KMS-11 (cell line): ENCODE results near the gene LHFPL2.

Experiments used
- H2AFZ ChIP-seq: fragments of 200-600 bp; sonication (generic); 2 replicates; pipeline ENCODE4 v1.6.1; 2016; ENCODE audit warnings: antibody characterized with exemption, mixed run types, low read depth
- H3K27ac ChIP-seq: fragments of 200-600 bp; sonication (generic); 2 replicates; pipeline ENCODE4 v1.6.1; 2016; ENCODE audit warnings: mild to moderate bottlenecking, mixed run types
- H3K27me3 ChIP-seq: fragments of 200-600 bp; sonication (generic); 2 replicates; pipeline ENCODE4 v1.6.1; 2017; ENCODE audit warnings: mild to moderate bottlenecking, low read depth, mixed run types, moderate library complexity; ENCODE audit not compliant: insufficient read depth
- H3K36me3 ChIP-seq: fragments of 200-600 bp; sonication (generic); 2 replicates; pipeline ENCODE4 v1.6.1; 2017; ENCODE audit warnings: mild to moderate bottlenecking, mixed run types; ENCODE audit not compliant: insufficient read depth
- H3K4me1 ChIP-seq: fragments of 200-600 bp; sonication (generic); 2 replicates; pipeline ENCODE4 v1.6.1; 2016; ENCODE audit warnings: mild to moderate bottlenecking, low read depth, mixed run types; ENCODE audit not compliant: poor library complexity, severe bottlenecking
- H3K4me2 ChIP-seq: fragments of 200-600 bp; sonication (generic); 2 replicates; pipeline ENCODE4 v1.7.0; 2016; ENCODE audit warnings: mild to moderate bottlenecking, mixed run types
- H3K4me3 ChIP-seq: fragments of 200-600 bp; sonication (generic); IDR thresholded peaks from 2 replicates; pipeline ENCODE4 v1.6.1; 2017; ENCODE audit warnings: low read depth, low read length, mixed read lengths; ENCODE audit not compliant: insufficient read depth
- H3K79me2 ChIP-seq: fragments of 200-600 bp; sonication (generic); 2 replicates; pipeline ENCODE4 v1.6.1; 2016; ENCODE audit warnings: low read depth, mixed run types; ENCODE audit not compliant: insufficient read depth
- H3K9ac ChIP-seq: fragments of 200-600 bp; sonication (generic); 2 replicates; pipeline ENCODE4 v1.6.1; 2016; ENCODE audit warnings: mild to moderate bottlenecking, mixed run types
- H4K20me1 ChIP-seq: fragments of 200-600 bp; sonication (generic); 2 replicates; pipeline ENCODE4 v1.6.1; 2016; ENCODE audit warnings: mild to moderate bottlenecking, mixed run types; ENCODE audit not compliant: insufficient read depth
- CTCF ChIP-seq: fragments of 200-600 bp; sonication (generic); conservative IDR thresholded peaks from 2 replicates; pipeline ENCODE4 v1.6.1; 2017; ENCODE audit warnings: low read depth, mild to moderate bottlenecking, antibody characterized with exemption, low read length, moderate library complexity, mixed read lengths

The LHFPL2 gene

DNA sequence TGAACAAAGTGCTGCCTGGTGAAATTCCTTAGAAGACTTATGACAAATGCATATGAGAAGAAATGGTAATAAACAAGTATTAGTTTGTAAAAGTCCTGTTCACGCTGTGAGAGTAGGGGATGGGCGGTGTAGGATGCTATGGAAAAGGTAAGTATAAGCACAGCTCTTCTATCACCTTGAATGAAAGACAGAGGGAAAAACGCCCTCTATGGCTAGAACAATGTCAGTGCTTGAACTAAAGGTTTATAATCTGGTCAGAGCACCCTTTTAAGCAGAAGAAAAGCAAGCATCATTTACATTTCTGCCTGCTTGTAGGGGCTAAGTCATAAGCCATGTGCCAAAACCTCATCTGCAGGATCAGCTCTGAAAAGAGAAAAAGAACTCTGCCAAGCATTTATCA lies 115.2 kb downstream of the LHFPL2 start:
- H3K4me3 ChIP-seq = no peak overlapping the region
- H2AFZ ChIP-seq = no peak overlapping the region
- H3K27ac ChIP-seq = no peak overlapping the region
- no peaks in the 10 kb centered on the region for H3K79me2 ChIP-seq
- no peak overlapping the region for H3K9ac ChIP-seq
- H4K20me1 ChIP-seq = no peaks in the 10 kb centered on the region
- no peak overlapping the region for H3K4me2 ChIP-seq
- H3K27me3 ChIP-seq = no peaks in the 10 kb centered on the region
- H3K36me3 ChIP-seq = no peaks in the 10 kb centered on the region
- peaks cover 6% of the 10 kb centered on the region for H3K4me1 ChIP-seq
- TF ChIP-seq CTCF = peak; percentile 61

GRCh38 chr5:78530342-78531096 lies 118.1 kb downstream of the LHFPL2 start:
- Histone ChIP-seq H4K20me1 (no peaks in the 10 kb centered on the region), H3K36me3 (no peaks in the 10 kb centered on the region), H3K27ac (no peak overlapping the region), H3K79me2 (no peaks in the 10 kb centered on the region), H3K9ac (no peak overlapping the region), H2AFZ (no peak overlapping the region), H3K4me2 (no peak overlapping the region), H3K4me1 (no peaks in the 10 kb centered on the region), H3K4me3 (no peak overlapping the region), H3K27me3 (no peaks in the 10 kb centered on the region)
- TF ChIP-seq CTCF = no peak

DNA sequence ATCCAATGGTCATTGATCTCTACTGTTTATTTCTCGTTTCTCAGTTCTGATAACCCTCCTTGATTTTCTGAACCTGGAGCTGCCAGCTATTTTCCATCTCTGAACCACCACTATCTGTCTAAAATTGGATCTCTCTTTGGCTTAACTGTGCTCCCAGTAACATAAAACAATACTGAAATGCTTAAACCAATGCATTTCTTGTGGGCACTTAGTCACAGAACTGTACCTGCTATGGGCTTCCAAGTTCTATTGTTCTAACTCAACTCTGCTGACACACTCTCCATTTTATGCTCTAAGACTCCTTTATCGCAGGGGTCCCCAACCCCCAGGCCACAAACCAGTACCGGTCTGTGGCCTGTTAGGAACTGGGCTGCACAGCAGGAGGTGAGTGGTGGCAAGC lies 120.6 kb downstream of the LHFPL2 start:
- Histone ChIP-seq H3K36me3 (no peaks in the 10 kb centered on the region), H3K79me2 (no peaks in the 10 kb centered on the region), H3K4me1 (no peaks in the 10 kb centered on the region), H3K27ac (no peak overlapping the region), H3K27me3 (no peaks in the 10 kb centered on the region), H4K20me1 (no peaks in the 10 kb centered on the region), H3K9ac (no peak overlapping the region), H3K4me3 (no peak overlapping the region), H2AFZ (no peak overlapping the region), H3K4me2 (no peak overlapping the region)
- TF ChIP-seq CTCF = no peak

- no peak for TF ChIP-seq CTCF
- Histone ChIP-seq H3K36me3 (no peaks in the 10 kb centered on the region), H3K9ac (no peak overlapping the region), H3K27me3 (no peaks in the 10 kb centered on the region), H3K4me1 (no peaks in the 10 kb centered on the region), H3K79me2 (no peaks in the 10 kb centered on the region), H3K4me2 (no peak overlapping the region), H2AFZ (no peak overlapping the region), H3K4me3 (no peak overlapping the region), H3K27ac (no peak overlapping the region), H4K20me1 (no peaks in the 10 kb centered on the region)
These were observed 121.3 kb downstream of the LHFPL2 start for GRCh38 chr5:78527054-78527859.
